ENCODE measurements around the gene RBM33. TPM values are rescaled to one million over a fixed set of nuclear protein-coding genes. Genes with fewer than 3 reads are reported as not detected.

The RBM33 gene
- total and polyA plus RNA-seq, 2 of the 8 experiments (the other 6 are each of a cell fraction or from before 2014, with no cell fraction given) = 16.5 to 64.6 TPM

DNA sequence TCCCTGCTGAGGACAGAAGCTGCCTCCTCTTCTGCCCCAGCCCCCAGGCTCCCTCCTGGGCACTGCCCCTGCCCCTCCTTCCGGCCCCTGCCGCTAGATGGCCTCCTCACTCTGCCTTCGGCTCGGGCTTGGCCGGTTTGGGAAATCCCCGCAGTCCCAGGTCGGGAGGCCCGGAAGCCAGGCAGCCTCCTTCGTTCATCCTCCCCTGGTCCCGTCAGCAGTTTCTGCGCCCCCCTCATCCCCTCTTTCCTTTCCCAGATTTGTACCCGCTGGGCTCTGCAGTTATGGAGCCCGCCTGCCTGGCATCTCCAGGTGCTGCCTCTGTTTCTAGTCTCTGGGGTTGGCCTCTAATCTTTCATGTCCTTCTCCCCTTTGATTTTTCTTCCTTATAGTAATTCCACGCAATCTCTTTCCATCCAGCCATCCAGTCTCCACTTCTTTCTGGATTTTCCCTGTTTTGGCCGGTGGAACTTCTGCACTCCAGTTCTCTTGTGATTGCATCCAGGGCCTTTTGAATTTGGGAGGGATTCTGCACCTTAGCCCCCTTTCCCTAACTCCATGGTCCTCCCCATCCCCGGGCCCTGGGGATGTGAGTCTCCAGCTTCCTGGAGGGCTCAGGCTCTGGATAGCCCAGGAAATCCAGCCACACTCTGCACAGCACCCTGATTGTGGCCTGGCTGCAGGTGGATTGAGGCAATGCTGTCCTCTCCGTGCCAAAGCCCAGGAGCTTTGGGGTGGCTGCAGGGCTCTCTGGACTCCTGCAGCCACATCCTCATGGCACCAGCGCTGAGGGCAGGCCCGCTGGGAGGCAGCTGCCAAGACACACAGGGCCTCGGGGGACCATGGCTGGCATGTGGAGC, 171.1 kb downstream of the RBM33 start (continued):
- TF ChIP-seq SIX5 (IDR thresholded peaks at IDR 0.05; ENCODE audit: low read depth, low read length) (no peak), JUND (IDR thresholded peaks at IDR 0.05; ENCODE audit: low read length) (peak; percentile 61)
